HG02588 (cell line): ENCODE data around the gene DYRK2.
"Not testable (repeated sequence)": the region's sequence is repeated elsewhere in the genome, so short reads cannot be mapped to it uniquely, and the experiment has no call there.

Experiments used
- ATAC-seq: cut with Tn5 transposase; IDR thresholded peaks from one replicate; pipeline ENCODE4 v1.9.1; 2021; ENCODE audit warnings: mild to moderate bottlenecking, moderate library complexity; ENCODE audit not compliant: unreplicated experiment

The DYRK2 gene

GRCh38 chr12:67669217-67669933, 20.8 kb downstream of the DYRK2 start:
- no peak for ATAC-seq

- ATAC-seq = no peak
Observed at GRCh38 chr12:67669934-67670631, 21.5 kb downstream of the DYRK2 start.

- no peak for ATAC-seq
Observed at GRCh38 chr12:67671419-67671818, 22.9 kb downstream of the DYRK2 start.

GRCh38 chr12:67671892-67672291, 23.3 kb downstream of the DYRK2 start:
- ATAC-seq = no peak

GRCh38 chr12:67672507-67672906, 24.0 kb downstream of the DYRK2 start:
- ATAC-seq = not testable (repeated sequence)

- not testable (repeated sequence) for ATAC-seq
Observed at GRCh38 chr12:67673509-67673908, 25.0 kb downstream of the DYRK2 start.

- ATAC-seq = no peak
Observed at GRCh38 chr12:67674417-67674816, 25.9 kb downstream of the DYRK2 start.

- ATAC-seq = no peak
Observed at GRCh38 chr12:67676624-67677023, 28.1 kb downstream of the DYRK2 start.

GRCh38 chr12:67677166-67677565, 28.6 kb downstream of the DYRK2 start:
- no peak for ATAC-seq

- no peak for ATAC-seq
Observed at GRCh38 chr12:67681105-67681778, 32.7 kb downstream of the DYRK2 start.

- ATAC-seq = no peak
Observed at GRCh38 chr12:67681941-67682620, 33.5 kb downstream of the DYRK2 start.

GRCh38 chr12:67689385-67689784, 40.8 kb downstream of the DYRK2 start:
- ATAC-seq = no peak

- ATAC-seq = no peak
Observed at GRCh38 chr12:67690656-67691055, 42.1 kb downstream of the DYRK2 start.

GRCh38 chr12:67691220-67691619, 42.7 kb downstream of the DYRK2 start:
- no peak for ATAC-seq

GRCh38 chr12:67692135-67692534, 43.6 kb downstream of the DYRK2 start:
- ATAC-seq = no peak

GRCh38 chr12:67692966-67693365, 44.4 kb downstream of the DYRK2 start:
- ATAC-seq = peak; percentile 44

- no peak for ATAC-seq
Observed at GRCh38 chr12:67693894-67694293, 45.3 kb downstream of the DYRK2 start.

GRCh38 chr12:67694306-67694900, 45.9 kb downstream of the DYRK2 start:
- no peak for ATAC-seq

- ATAC-seq = no peak
Observed at GRCh38 chr12:67695974-67696373, 47.4 kb downstream of the DYRK2 start.

- ATAC-seq = no peak
Observed at GRCh38 chr12:67697443-67697842, 48.9 kb downstream of the DYRK2 start.

GRCh38 chr12:67697967-67698366, 49.4 kb downstream of the DYRK2 start:
- ATAC-seq = no peak
